A549 (cell line): ENCODE data around the gene PID1. TPM values are rescaled to one million over a fixed set of nuclear protein-coding genes. Genes with fewer than 3 reads are reported as not detected.

ENCODE experiments used
- ATAC-seq, 2 experiments: fragments of 200-7000 bp in 1 of 2; fragments of >200 bp in 1 of 2; cut with Nextera tagmentation in 1 of 2; cut with Tn5 transposase in 1 of 2; 3 replicates each; pipeline versions ENCODE4 v1.8.0 to v1.9.1; 2018 to 2020; ENCODE audit warnings: mild to moderate bottlenecking in 1 of 2, moderate library complexity in 1 of 2
- CTCF ChIA-PET: fragments of 300-600 bp; sonication (Branson Sonifier 250); formaldehyde crosslinking; extraction: SDS; loops from one replicate; lab custom pipeline; 2021; ENCODE audit warnings: antibody characterized with exemption, inconsistent platforms; lab: Yijun Ruan, JAX
- POLR2A ChIA-PET: fragments of 350-600 bp; formaldehyde crosslinking; extraction: SDS; loops from one replicate; lab custom pipeline; 2021; ENCODE audit warnings: antibody characterized with exemption, inconsistent platforms; lab: Yijun Ruan, JAX
- DNase-seq, 2 experiments: peaks; one replicate each; pipeline versions ENCODE4 v3.0.0 to v3.0.0-alpha.2; 2011 to 2016; ENCODE audit warnings: low read depth in 1 of 2, low spot score in 1 of 2
- FAIRE-seq: peaks from 2 replicates; lab custom pipeline; 2011; peaks lifted over from hg19 to GRCh38; lab: Jason Lieb, UNC
- H3K27ac ChIP-seq, 2 experiments: fragments of >200 bp; sonication (Bioruptor Twin); formaldehyde crosslinking; 3 replicates each; pipeline ENCODE4 v1.5.1; 2016 to 2017
- H3K4me1 ChIP-seq: fragments of >200 bp; sonication (Bioruptor Twin); formaldehyde crosslinking; 3 replicates; pipeline ENCODE4 v1.6.1; 2016
- H3K4me2 ChIP-seq: fragments of >200 bp; sonication (Bioruptor Twin); formaldehyde crosslinking; 3 replicates; pipeline ENCODE4 v1.6.1; 2016
- H3K4me3 ChIP-seq: fragments of >200 bp; sonication (Bioruptor Twin); formaldehyde crosslinking; 3 replicates; pipeline ENCODE4 v1.5.1; 2016
- H3K9me3 ChIP-seq: fragments of >200 bp; sonication (Bioruptor Twin); formaldehyde crosslinking; 3 replicates; pipeline ENCODE4 v1.6.1; 2016
- CBX8 ChIP-seq: fragments of 200-600 bp; sonication (generic); IDR thresholded peaks from 2 replicates; pipeline ENCODE4 v1.6.1; 2016
- CEBPB ChIP-seq, 2 experiments: fragments of >200 bp in 1 of 2; sonication (Bioruptor Twin) in 1 of 2; formaldehyde crosslinking in 1 of 2; IDR thresholded peaks; 2 replicates each; pipeline ENCODE4 v1.6.1; 2012 to 2016
- EHMT2 ChIP-seq: fragments of 200-600 bp; sonication (generic); IDR thresholded peaks from 2 replicates; pipeline ENCODE4 v1.6.1; 2016; ENCODE audit warnings: antibody characterized with exemption, low read depth, mild to moderate bottlenecking, moderate library complexity
- ESRRA ChIP-seq: fragments of 150-350 bp; IDR thresholded peaks from 2 replicates; pipeline ENCODE4 v1.6.1; 2014; ENCODE audit warnings: mild to moderate bottlenecking, low read length, borderline replicate concordance
- FOSL2 ChIP-seq, 2 experiments: fragments of 450-650 bp in 1 of 2; fragments of >200 bp in 1 of 2; sonication (Bioruptor Twin) in 1 of 2; formaldehyde crosslinking; IDR thresholded peaks; 2 replicates each; pipeline versions ENCODE4 v1.5.0 to v1.6.1; 2016 to 2020; ENCODE audit warnings: mild to moderate bottlenecking in 1 of 2, moderate library complexity in 1 of 2
- FOXS1 ChIP-seq: fragments of 250-450 bp; sonication (Bioruptor Pico); IDR thresholded peaks from 2 replicates; pipeline ENCODE4 v1.5.0; 2020; ENCODE audit warnings: mild to moderate bottlenecking, moderate library complexity
- JUN ChIP-seq, 2 experiments: fragments of >200 bp; sonication (Bioruptor Twin); formaldehyde crosslinking; IDR thresholded peaks; 2 replicates in 1 of 2; 3 replicates in 1 of 2; pipeline ENCODE4 v1.6.1; 2016 to 2017
- JUNB ChIP-seq: fragments of >200 bp; sonication (Bioruptor Twin); formaldehyde crosslinking; IDR thresholded peaks from 2 replicates; pipeline ENCODE4 v1.6.1; 2016
- KDM1A ChIP-seq: fragments of 200-600 bp; sonication (generic); IDR thresholded peaks from 2 replicates; pipeline ENCODE4 v1.6.1; 2016; ENCODE audit warnings: low read depth, mild to moderate bottlenecking
- MAFK ChIP-seq: fragments of 450-650 bp; IDR thresholded peaks from 2 replicates; pipeline ENCODE4 v1.6.1; 2014; ENCODE audit not compliant: partially characterized antibody
- NFE2L2 ChIP-seq: fragments of 150-350 bp; conservative IDR thresholded peaks from 2 replicates; pipeline ENCODE4 v1.6.1; 2014; ENCODE audit warnings: low read length
- NR3C1 ChIP-seq: fragments of >200 bp; sonication (Bioruptor Twin); formaldehyde crosslinking; IDR thresholded peaks from 3 replicates; pipeline ENCODE4 v1.6.1; 2017
- PHF8 ChIP-seq: fragments of 200-600 bp; sonication (generic); IDR thresholded peaks from 2 replicates; pipeline ENCODE4 v1.6.1; 2016; ENCODE audit warnings: low read depth, mild to moderate bottlenecking, antibody characterized with exemption, moderate library complexity, borderline replicate concordance
- POLR2AphosphoS2 ChIP-seq: conservative IDR thresholded peaks from 2 replicates; pipeline ENCODE4 v1.6.1; 2012; ENCODE audit warnings: low read length, improper control_type of control experiment, inconsistent platforms
- RNF2 ChIP-seq: fragments of 200-600 bp; sonication (generic); IDR thresholded peaks from 2 replicates; pipeline ENCODE4 v1.6.1; 2016; ENCODE audit warnings: low read depth, mild to moderate bottlenecking, antibody characterized with exemption, moderate library complexity, borderline replicate concordance
- SMC3 ChIP-seq: fragments of >200 bp; sonication (Bioruptor Twin); formaldehyde crosslinking; IDR thresholded peaks from 3 replicates; pipeline ENCODE4 v1.6.1; 2018; ENCODE audit warnings: inconsistent platforms
- TP53 ChIP-seq: fragments of 250-450 bp; sonication (Bioruptor Pico); IDR thresholded peaks from 2 replicates; pipeline ENCODE4 v1.5.0; 2021; ENCODE audit warnings: mild to moderate bottlenecking, moderate library complexity
- ZNF302 ChIP-seq: fragments of 250-450 bp; sonication (Bioruptor Pico); IDR thresholded peaks from 2 replicates; pipeline ENCODE4 v1.9.0; 2021; ENCODE audit warnings: inconsistent platforms, mild to moderate bottlenecking, moderate library complexity
- ZSCAN20 ChIP-seq: fragments of 250-450 bp; sonication (Bioruptor Pico); IDR thresholded peaks from 2 replicates; pipeline ENCODE4 v1.8.0; 2022; ENCODE audit warnings: mild to moderate bottlenecking, moderate library complexity
- WGBS: methylation state at CpG from one replicate; pipeline ENCODE4 v1.1.6; 2017; ENCODE audit errors: missing lambda C conversion rate; 5-methylcytosine and 5-hydroxymethylcytosine counted together
- polyA plus RNA-seq, 4 experiments: library from polyadenylated mRNA; depleted of rRNA in 3 of 4; stranded (reverse); fragments of >200 nt; fragmentation: RNase III in 1 of 4; extraction: RNeasy Plus Mini Kit Qiagen cat#74134 plus additional on column Dnase treatment in 1 of 4; gene quantifications; 2 replicates in 3 of 4; 3 replicates in 1 of 4; pipeline ENCODE4 v1.2.3, GENCODE V29; 2011 to 2017
- TF ChIP-seq, protein P1 (sequence below): fragments of >200 bp; sonication (Bioruptor Twin); formaldehyde crosslinking; IDR thresholded peaks from 2 replicates; pipeline ENCODE4 v1.6.1; 2016
- TF ChIP-seq, protein P2 (sequence below): IDR thresholded peaks from 2 replicates; pipeline ENCODE4 v1.6.1; 2012
- TF ChIP-seq, protein P3 (sequence below): fragments of 200-600 bp; sonication (generic); IDR thresholded peaks from 2 replicates; pipeline ENCODE4 v1.6.1; 2016; ENCODE audit warnings: antibody characterized with exemption, mild to moderate bottlenecking, moderate library complexity
- TF ChIP-seq, protein P4 (sequence below): IDR thresholded peaks from 2 replicates; pipeline ENCODE4 v1.6.1; 2012; ENCODE audit warnings: low read depth, borderline replicate concordance
- TF ChIP-seq, protein P5 (sequence below): fragments of 250-450 bp; sonication (Bioruptor Pico); IDR thresholded peaks from 2 replicates; pipeline ENCODE4 v1.5.0; 2021; ENCODE audit warnings: mild to moderate bottlenecking, moderate library complexity, borderline replicate concordance

The PID1 gene
- polyA plus RNA-seq, 2 of the 4 experiments (the other 2 are of a cell fraction), result 0.75 to 2.7 TPM

DNA sequence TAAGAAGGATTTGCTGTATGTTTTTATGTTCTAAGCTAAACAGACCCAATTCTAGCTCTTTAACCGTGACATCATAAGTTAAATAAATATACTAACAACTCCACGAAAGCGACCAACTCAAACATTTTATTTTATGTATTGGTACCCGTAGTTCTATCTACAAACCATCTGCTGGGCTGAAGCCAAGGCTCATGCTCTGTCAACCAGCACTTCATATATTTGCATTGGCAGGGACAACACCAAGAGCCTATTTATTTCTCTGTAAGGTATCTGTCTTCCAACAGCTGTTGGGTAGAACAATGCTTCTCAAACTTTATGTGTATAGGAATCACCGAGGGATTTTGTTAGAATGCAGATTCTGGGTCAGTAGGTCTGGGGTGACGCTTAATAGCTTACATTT is 64.5 kb downstream of the PID1 start:
- Histone ChIP-seq H3K27ac (no peak overlapping the region), H3K4me2 (no peak overlapping the region)
- no peak for ATAC-seq

DNA sequence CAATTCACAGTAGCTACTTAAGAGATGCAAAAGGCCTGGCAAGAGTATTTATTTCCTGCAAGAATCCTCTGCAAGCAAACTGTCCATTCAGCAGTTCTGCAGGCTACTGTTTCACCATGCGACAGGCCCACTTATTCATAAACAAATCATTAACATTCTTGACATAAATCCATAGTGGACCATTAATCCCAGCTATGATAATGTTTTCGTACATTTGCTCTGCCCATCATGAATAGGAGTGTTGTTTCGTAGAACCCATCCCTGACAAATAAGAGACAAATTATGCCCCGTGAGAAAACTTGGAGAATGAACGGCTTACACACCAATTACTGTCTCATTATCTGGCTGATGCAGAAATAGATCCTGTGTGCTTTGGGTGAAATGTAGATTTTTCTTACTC is 65.4 kb downstream of the PID1 start:
- no peak overlapping the region for H3K4me3 ChIP-seq
- FAIRE-seq (no peak), DNase-seq (no peak)
- H3K27ac ChIP-seq, result no peak overlapping the region
- WGBS, result 30% methylated on average over 5 of the region's 5 CpGs
- no peaks in the 10 kb centered on the region for H3K9me3 ChIP-seq
- POLR2A ChIA-PET, result no interaction called here
- H3K4me1 ChIP-seq, result no peaks in the 10 kb centered on the region
- TF ChIP-seq MAFK (peak; percentile 70), NR3C1 (no peak)
- TF ChIP-seq, all 56 proteins: peak for 1
- no peak for ATAC-seq
- no peak overlapping the region for H3K4me2 ChIP-seq
- CTCF ChIA-PET, result interaction anchor here (0.7 kb wide), 1 partner anchor 24 kb away, joined by 3 read pairs; no protein-coding TSS in a partner anchor

More for the DNA sequence above, 64.5 kb downstream of the PID1 start:
- TF ChIP-seq ESRRA, result no peak
- TF ChIP-seq, protein P1, sequence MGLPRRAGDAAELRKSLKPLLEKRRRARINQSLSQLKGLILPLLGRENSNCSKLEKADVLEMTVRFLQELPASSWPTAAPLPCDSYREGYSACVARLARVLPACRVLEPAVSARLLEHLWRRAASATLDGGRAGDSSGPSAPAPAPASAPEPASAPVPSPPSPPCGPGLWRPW, result no peak
- no peak for TF ChIP-seq SMC3
- TF ChIP-seq, protein P2, sequence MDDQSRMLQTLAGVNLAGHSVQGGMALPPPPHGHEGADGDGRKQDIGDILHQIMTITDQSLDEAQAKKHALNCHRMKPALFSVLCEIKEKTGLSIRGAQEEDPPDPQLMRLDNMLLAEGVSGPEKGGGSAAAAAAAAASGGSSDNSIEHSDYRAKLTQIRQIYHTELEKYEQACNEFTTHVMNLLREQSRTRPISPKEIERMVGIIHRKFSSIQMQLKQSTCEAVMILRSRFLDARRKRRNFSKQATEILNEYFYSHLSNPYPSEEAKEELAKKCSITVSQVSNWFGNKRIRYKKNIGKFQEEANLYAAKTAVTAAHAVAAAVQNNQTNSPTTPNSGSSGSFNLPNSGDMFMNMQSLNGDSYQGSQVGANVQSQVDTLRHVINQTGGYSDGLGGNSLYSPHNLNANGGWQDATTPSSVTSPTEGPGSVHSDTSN, result no peak
- TF ChIP-seq EHMT2, result no peak
- TF ChIP-seq FOSL2 (IDR thresholded peaks at IDR 0.05), result no peak
- TF ChIP-seq FOSL2 (CRISPR knock-in tag; IDR thresholded peaks at IDR 0.05), result no peak
- TF ChIP-seq PHF8, result no peak
- TF ChIP-seq, protein P3, sequence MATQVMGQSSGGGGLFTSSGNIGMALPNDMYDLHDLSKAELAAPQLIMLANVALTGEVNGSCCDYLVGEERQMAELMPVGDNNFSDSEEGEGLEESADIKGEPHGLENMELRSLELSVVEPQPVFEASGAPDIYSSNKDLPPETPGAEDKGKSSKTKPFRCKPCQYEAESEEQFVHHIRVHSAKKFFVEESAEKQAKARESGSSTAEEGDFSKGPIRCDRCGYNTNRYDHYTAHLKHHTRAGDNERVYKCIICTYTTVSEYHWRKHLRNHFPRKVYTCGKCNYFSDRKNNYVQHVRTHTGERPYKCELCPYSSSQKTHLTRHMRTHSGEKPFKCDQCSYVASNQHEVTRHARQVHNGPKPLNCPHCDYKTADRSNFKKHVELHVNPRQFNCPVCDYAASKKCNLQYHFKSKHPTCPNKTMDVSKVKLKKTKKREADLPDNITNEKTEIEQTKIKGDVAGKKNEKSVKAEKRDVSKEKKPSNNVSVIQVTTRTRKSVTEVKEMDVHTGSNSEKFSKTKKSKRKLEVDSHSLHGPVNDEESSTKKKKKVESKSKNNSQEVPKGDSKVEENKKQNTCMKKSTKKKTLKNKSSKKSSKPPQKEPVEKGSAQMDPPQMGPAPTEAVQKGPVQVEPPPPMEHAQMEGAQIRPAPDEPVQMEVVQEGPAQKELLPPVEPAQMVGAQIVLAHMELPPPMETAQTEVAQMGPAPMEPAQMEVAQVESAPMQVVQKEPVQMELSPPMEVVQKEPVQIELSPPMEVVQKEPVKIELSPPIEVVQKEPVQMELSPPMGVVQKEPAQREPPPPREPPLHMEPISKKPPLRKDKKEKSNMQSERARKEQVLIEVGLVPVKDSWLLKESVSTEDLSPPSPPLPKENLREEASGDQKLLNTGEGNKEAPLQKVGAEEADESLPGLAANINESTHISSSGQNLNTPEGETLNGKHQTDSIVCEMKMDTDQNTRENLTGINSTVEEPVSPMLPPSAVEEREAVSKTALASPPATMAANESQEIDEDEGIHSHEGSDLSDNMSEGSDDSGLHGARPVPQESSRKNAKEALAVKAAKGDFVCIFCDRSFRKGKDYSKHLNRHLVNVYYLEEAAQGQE, result no peak
- TF ChIP-seq CEBPB (IDR thresholded peaks at IDR 0.05), result no peak
- no peak for TF ChIP-seq ZNF302 (CRISPR knock-in tag)
- TF ChIP-seq TP53 (CRISPR knock-in tag), result no peak
- no peak for TF ChIP-seq ZSCAN20 (CRISPR knock-in tag)
- TF ChIP-seq, protein P4, sequence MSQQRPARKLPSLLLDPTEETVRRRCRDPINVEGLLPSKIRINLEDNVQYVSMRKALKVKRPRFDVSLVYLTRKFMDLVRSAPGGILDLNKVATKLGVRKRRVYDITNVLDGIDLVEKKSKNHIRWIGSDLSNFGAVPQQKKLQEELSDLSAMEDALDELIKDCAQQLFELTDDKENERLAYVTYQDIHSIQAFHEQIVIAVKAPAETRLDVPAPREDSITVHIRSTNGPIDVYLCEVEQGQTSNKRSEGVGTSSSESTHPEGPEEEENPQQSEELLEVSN, result no peak
- TF ChIP-seq POLR2AphosphoS2, result no peak
- no peak for TF ChIP-seq KDM1A
- no peak for TF ChIP-seq JUN (IDR thresholded peaks at IDR 0.05)
- no peak for TF ChIP-seq NFE2L2
- Histone ChIP-seq H3K4me3 (no peak overlapping the region), H3K4me1 (no peaks in the 10 kb centered on the region), H3K9me3 (no peaks in the 10 kb centered on the region)
- no peak for FAIRE-seq
- ChIA-PET POLR2A (no interaction called here), CTCF (interaction anchor here (0.7 to 1.4 kb wide), 2 partner anchors 13 to 24 kb away, joined by 3 read pairs; no protein-coding TSS in a partner anchor)
- DNase-seq, result no peak
- WGBS, result 15% methylated on average over 6 of the region's 6 CpGs

DNA sequence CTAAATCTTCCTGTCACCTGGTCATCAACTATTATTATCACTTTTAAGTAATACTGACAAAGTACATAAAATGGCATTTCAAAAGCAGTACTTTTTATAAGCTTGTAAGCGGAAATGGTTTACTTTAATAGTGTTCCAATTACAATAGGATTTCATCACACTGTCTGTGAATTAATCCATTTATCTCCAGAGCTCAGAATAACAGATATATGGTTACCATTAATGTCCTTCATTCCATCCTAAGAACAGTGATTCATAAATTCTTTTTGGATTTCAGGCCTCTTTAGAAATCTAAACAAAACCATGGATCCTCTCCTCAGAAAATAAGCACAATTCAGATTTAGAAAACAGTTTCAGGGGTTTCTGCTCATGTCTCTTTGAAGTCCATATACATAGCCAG is 68.4 kb downstream of the PID1 start:
- Histone ChIP-seq H3K4me3 (no peak overlapping the region), H3K4me1 (no peaks in the 10 kb centered on the region), H3K9me3 (no peaks in the 10 kb centered on the region), H3K4me2 (no peak overlapping the region), H3K27ac (no peak overlapping the region)
- ATAC-seq (no peak), FAIRE-seq (no peak), DNase-seq (no peak)
- CTCF ChIA-PET, result no interaction called here
- POLR2A ChIA-PET, result no interaction called here
- TF ChIP-seq FOXS1 (CRISPR knock-in tag) (no peak), CBX8 (no peak), JUNB (no peak), RNF2 (no peak)
- TF ChIP-seq, protein P5, sequence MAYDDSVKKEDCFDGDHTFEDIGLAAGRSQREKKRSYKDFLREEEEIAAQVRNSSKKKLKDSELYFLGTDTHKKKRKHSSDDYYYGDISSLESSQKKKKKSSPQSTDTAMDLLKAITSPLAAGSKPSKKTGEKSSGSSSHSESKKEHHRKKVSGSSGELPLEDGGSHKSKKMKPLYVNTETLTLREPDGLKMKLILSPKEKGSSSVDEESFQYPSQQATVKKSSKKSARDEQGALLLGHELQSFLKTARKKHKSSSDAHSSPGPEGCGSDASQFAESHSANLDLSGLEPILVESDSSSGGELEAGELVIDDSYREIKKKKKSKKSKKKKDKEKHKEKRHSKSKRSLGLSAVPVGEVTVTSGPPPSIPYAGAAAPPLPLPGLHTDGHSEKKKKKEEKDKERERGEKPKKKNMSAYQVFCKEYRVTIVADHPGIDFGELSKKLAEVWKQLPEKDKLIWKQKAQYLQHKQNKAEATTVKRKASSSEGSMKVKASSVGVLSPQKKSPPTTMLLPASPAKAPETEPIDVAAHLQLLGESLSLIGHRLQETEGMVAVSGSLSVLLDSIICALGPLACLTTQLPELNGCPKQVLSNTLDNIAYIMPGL, result no peak
- TF ChIP-seq, protein P2, result no peak
- 73% methylated on average over 1 of the region's 1 CpG for WGBS
